ENCODE data around the gene RAD9A.

The RAD9A gene

GRCh38 chr11:67434395-67434881 lies 42.7 kb downstream of the RAD9A start:
- H3K36me3 ChIP-seq (ENCODE audit: insufficient read depth, low read length), result peaks cover 18% of the 10 kb centered on the region; the same call in 1 of the 2 replicates

DNA sequence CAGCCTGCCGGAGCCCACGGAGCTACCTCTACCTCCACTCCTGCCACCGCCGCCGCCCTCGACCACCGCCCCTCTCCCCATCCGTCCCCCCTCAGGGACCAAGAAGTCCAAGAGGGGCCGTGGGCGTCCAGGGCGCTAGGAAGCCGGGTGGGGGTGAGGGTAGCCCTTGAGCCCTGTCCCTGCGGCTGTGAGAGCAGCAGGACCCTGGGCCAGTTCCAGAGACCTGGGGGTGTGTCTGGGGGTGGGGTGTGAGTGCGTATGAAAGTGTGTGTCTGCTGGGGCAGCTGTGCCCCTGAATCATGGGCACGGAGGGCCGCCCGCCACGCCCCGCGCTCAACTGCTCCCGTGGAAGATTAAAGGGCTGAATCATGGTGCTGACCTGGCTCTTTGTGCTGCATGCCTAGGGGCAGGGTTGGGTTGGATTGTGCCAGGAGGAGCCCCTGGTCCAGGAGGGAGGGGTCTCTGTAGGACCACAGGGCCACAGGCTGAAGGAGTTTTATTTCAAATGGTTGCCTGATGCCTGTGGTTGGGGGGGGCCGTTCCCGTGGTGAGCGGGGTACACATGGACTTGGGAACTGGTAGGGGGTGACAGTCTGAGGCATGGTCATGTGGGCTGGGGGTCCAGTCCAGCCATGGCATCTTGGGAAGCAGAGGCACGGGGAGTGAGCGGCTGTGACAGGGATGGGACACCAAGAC lies 43.4 kb downstream of the RAD9A start:
- Histone ChIP-seq H3K27ac (no peak overlapping the region), H3K9ac (ENCODE audit: insufficient read length) (no peak overlapping the region), H3K36me3 (ENCODE audit: insufficient read depth, low read length) (peaks cover 18% of the 10 kb centered on the region; the same call in 1 of the 2 replicates)

More at GRCh38 chr11:67434395-67434881, 42.7 kb downstream of the RAD9A start:
- TF ChIP-seq EZH2 (IDR thresholded peaks at IDR 0.05) (no peak), FOXP2 (optimal IDR thresholded peaks at IDR 0.05; ENCODE audit: control extremely low read depth, extremely low read length, insufficient read depth) (no peak), POLR2AphosphoS5 (IDR thresholded peaks at IDR 0.05; ENCODE audit: borderline replicate concordance, low read depth, low read length) (no peak; the same call in 1 of the 2 replicates)
- no peak for DNase-seq (ENCODE audit: low read depth, low spot score)
- Histone ChIP-seq H3K4me3 (no peak overlapping the region), H3K9me3 (ENCODE audit: low read depth, low read length) (no peaks in the 10 kb centered on the region), H3K27ac (no peak overlapping the region), H3K9ac (ENCODE audit: insufficient read length) (no peak overlapping the region)

DNA sequence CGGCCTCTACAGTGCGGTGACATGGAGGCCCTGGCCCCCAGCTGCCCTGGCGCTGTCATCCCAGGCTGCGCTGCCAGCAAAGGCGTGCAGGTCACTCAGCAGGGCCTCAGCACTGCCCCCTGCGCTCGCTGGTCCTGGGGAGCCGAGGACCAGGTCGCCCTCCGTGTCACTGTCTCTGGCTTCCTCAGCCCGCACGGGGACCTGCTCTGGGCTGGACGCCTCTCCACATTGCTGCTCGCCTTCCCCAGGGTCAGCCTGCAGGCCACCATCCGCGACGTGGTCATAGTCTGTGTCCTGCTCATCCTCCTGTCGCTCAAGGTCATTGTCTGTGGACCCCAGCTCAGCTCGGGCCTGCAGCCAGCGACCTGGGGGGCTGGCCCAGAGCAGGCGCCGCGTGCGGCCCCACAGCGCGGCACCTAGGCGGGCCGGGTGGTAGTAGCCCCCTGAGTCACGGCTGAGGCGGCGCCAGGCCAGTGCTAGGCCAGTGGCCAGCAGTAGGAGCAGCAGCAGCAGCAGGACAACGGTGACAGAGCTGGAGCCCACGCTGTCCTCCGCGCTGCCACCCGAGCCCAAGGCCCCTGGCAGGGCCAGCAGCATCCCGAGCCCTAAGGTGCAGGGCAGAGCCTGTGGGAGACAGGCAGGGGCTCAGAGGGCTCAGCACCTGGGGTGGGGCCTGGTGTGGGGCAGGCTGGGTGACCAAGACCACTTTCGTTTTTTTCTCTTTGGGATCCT lies 44.1 kb downstream of the RAD9A start:
- TF ChIP-seq POLR2AphosphoS5 (IDR thresholded peaks at IDR 0.05; ENCODE audit: borderline replicate concordance, low read depth, low read length) (no peak), FOXP2 (optimal IDR thresholded peaks at IDR 0.05; ENCODE audit: control extremely low read depth, extremely low read length, insufficient read depth) (no peak), EZH2 (IDR thresholded peaks at IDR 0.05) (no peak)
- H3K4me3 ChIP-seq, result no peak overlapping the region
- H3K27ac ChIP-seq, result no peak overlapping the region
- DNase-seq (ENCODE audit: low read depth, low spot score), result no peak
- H3K9me3 ChIP-seq (ENCODE audit: low read depth, low read length), result no peaks in the 10 kb centered on the region
- H3K36me3 ChIP-seq (ENCODE audit: insufficient read depth, low read length), result peaks cover 18% of the 10 kb centered on the region; the same call in 1 of the 2 replicates
- H3K9ac ChIP-seq (ENCODE audit: insufficient read length), result no peak overlapping the region

More for the DNA sequence above, 43.4 kb downstream of the RAD9A start:
- Histone ChIP-seq H3K4me3 (no peak overlapping the region), H3K9me3 (ENCODE audit: low read depth, low read length) (no peaks in the 10 kb centered on the region)
- TF ChIP-seq POLR2AphosphoS5 (IDR thresholded peaks at IDR 0.05; ENCODE audit: borderline replicate concordance, low read depth, low read length), result no peak
- TF ChIP-seq EZH2 (IDR thresholded peaks at IDR 0.05), result no peak
- TF ChIP-seq FOXP2 (optimal IDR thresholded peaks at IDR 0.05; ENCODE audit: control extremely low read depth, extremely low read length, insufficient read depth), result no peak
- DNase-seq (ENCODE audit: low read depth, low spot score), result no peak

- peak overlapping the region; percentile 37 for H3K4me3 ChIP-seq
- no peak overlapping the region for H3K9ac ChIP-seq (ENCODE audit: insufficient read length)
- H3K27ac ChIP-seq, result peak overlapping the region; percentile 56; the same call in 1 of the 2 replicates
- H3K36me3 ChIP-seq (ENCODE audit: insufficient read depth, low read length), result peaks cover 14% of the 10 kb centered on the region; the same call in 1 of the 2 replicates
- TF ChIP-seq FOXP2 (optimal IDR thresholded peaks at IDR 0.05; ENCODE audit: control extremely low read depth, extremely low read length, insufficient read depth) (no peak), POLR2AphosphoS5 (IDR thresholded peaks at IDR 0.05; ENCODE audit: borderline replicate concordance, low read depth, low read length) (no peak), EZH2 (IDR thresholded peaks at IDR 0.05) (no peak)
- no peaks in the 10 kb centered on the region for H3K9me3 ChIP-seq (ENCODE audit: low read depth, low read length)
- DNase-seq (ENCODE audit: low read depth, low spot score), result no peak
Measured at GRCh38 chr11:67436459-67437081, 44.8 kb downstream of the RAD9A start.

DNA sequence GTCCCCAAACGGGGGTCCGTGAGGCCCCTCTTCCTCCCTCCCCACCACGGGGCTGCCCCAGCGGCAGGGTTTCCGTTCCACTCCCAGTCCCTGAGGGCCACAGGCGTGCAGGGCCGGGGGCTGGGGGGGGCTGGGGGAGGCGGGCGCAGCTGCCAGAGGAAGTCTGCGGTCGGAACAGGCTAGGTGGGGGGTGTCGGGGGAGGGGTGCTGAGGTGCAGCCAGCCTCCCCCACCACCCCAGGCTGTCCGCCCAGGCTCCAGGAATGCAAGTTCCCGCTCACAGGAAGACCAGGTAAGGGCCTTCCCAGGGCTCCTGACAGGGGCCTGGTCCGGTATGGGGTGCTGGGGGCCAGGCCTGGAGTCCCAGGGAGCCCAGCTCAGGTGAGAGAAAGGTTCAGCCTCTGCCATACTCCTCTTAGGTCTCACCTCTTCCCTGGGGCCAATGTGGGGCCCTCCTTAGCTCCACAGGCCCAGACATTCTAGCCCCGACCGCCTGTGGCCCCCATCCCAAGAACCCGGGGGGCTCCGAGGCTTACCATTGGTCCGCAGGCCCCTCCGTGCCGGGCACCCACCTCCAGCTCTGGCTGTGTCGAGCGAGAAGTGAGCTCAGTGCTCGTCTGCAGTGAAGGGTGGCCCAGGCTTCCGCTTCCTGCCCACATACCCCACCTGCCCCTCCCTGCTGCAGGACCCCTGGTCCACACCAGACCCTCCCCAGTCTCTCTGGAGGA lies 45.5 kb downstream of the RAD9A start, which contains the start of gene PTPRCAP:
Gene PTPRCAP (minus strand): TSS at position 601 of the 727 bp plus-strand sequence. CDS start 63 bp downstream, at position 538.
- H3K9ac ChIP-seq (ENCODE audit: insufficient read length), result no peak within 1 kb of the TSS
- H3K9me3 ChIP-seq (ENCODE audit: low read depth, low read length), result no peaks in the 10 kb centered on the region
- peak within 1 kb of the TSS; percentile 57; the same call in 1 of the 2 replicates for H3K27ac ChIP-seq
- DNase-seq (ENCODE audit: low read depth, low spot score), result no peak
- H3K36me3 ChIP-seq (ENCODE audit: insufficient read depth, low read length), result peaks cover 16% of the 10 kb centered on the region; the same call in 1 of the 2 replicates
- no peak for TF ChIP-seq EZH2 (IDR thresholded peaks at IDR 0.05)
- TF ChIP-seq POLR2AphosphoS5 (IDR thresholded peaks at IDR 0.05; ENCODE audit: borderline replicate concordance, low read depth, low read length), result 0 out of 2 replicates have a peak, but pooled peaks have one; percentile 19
- peak within 1 kb of the TSS; percentile 45 for H3K4me3 ChIP-seq

- peaks cover 11% of the 10 kb centered on the region; the same call in 1 of the 2 replicates for H3K36me3 ChIP-seq (ENCODE audit: insufficient read depth, low read length)
Measured at GRCh38 chr11:67437809-67438157, 46.0 kb downstream of the RAD9A start.

DNA sequence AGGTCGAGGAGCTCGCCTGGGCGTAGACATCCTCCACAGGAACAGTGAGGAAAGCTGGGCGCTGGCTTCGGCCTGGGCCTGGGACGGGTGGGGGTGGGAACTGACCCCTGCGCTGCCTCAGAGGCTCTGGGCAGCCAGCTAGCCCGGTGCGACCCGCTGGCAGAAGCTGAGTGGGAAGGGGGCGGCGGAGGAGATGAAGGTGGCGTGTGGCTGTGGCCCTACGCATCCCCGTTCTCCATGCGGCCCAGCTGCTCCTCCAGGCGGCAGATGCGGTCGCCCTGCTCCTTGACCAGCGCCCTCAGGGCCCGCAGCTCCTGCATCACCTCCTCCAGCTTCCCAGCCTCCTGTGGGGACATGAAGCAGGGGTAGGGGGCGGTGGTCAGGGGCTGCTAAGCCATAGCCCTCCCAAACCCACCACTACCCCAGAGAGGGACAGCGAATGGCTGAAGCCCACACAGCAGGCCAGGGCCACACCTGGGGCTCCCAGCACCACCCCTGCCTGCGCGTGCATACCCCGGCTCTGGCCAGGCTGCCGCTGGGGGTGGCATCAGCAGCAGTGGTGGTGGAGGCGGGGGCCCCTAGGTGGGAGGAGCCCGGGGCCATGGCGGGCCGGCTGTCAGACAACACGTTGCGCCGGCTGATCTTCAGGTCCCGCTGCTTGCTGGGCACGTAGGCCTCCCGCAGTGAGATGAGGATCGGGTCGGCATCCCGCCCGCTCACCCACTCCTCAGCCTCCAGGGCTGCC lies 46.5 kb downstream of the RAD9A start:
- Histone ChIP-seq H3K36me3 (ENCODE audit: insufficient read depth, low read length) (peaks cover 6% of the 10 kb centered on the region; the same call in 1 of the 2 replicates), H3K4me3 (no peak overlapping the region)
- no peak for DNase-seq (ENCODE audit: low read depth, low spot score)

More at GRCh38 chr11:67437809-67438157, 46.0 kb downstream of the RAD9A start:
- Histone ChIP-seq H3K27ac (peak overlapping the region; percentile 57; the same call in 1 of the 2 replicates), H3K4me3 (no peak overlapping the region), H3K9ac (ENCODE audit: insufficient read length) (no peak overlapping the region), H3K9me3 (ENCODE audit: low read depth, low read length) (no peaks in the 10 kb centered on the region)
- no peak for DNase-seq (ENCODE audit: low read depth, low spot score)
- no peak for TF ChIP-seq POLR2AphosphoS5 (IDR thresholded peaks at IDR 0.05; ENCODE audit: borderline replicate concordance, low read depth, low read length)
- no peak for TF ChIP-seq FOXP2 (optimal IDR thresholded peaks at IDR 0.05; ENCODE audit: control extremely low read depth, extremely low read length, insufficient read depth)
- TF ChIP-seq EZH2 (IDR thresholded peaks at IDR 0.05), result no peak

More for the DNA sequence above, 46.5 kb downstream of the RAD9A start:
- H3K9me3 ChIP-seq (ENCODE audit: low read depth, low read length), result no peaks in the 10 kb centered on the region
- TF ChIP-seq POLR2AphosphoS5 (IDR thresholded peaks at IDR 0.05; ENCODE audit: borderline replicate concordance, low read depth, low read length), result no peak
- TF ChIP-seq EZH2 (IDR thresholded peaks at IDR 0.05), result no peak
- no peak for TF ChIP-seq FOXP2 (optimal IDR thresholded peaks at IDR 0.05; ENCODE audit: control extremely low read depth, extremely low read length, insufficient read depth)
- 0 out of 2 replicates have a peak overlapping the region, but pooled peaks have one; percentile 42 for H3K27ac ChIP-seq
- no peak overlapping the region for H3K9ac ChIP-seq (ENCODE audit: insufficient read length)
